A673 (cell line): ENCODE results near the gene KCTD3. TPM values are rescaled to one million over a fixed set of nuclear protein-coding genes. Genes with fewer than 3 reads are reported as not detected.

Experiments
- BruUV-seq: library from RNA; stranded (reverse); fragments of 400-500 nt; replicated peaks from 2 replicates; lab custom pipeline; 2021; lab: Mats Ljungman, UMichigan
- CTCF ChIA-PET: fragments of 300-600 bp; sonication (Branson Sonifier 250); formaldehyde crosslinking; loops from one replicate; lab custom pipeline; 2022; ENCODE audit warnings: antibody characterized with exemption; lab: Charles Lee
- POLR2A ChIA-PET: fragments of 300-600 bp; sonication (Branson Sonifier 250); formaldehyde crosslinking; loops from one replicate; lab custom pipeline; 2022; ENCODE audit warnings: antibody characterized with exemption; ENCODE audit not compliant: low non-redundant PET; lab: Charles Lee
- DNase-seq: peaks from one replicate; pipeline ENCODE4 v3.0.0-alpha.2; 2015; ENCODE audit warnings: low spot score
- H3K27ac ChIP-seq: fragments of 200-600 bp; sonication (generic); 2 replicates; pipeline ENCODE4 v1.5.1; 2016; ENCODE audit warnings: mixed run types, low read depth, mild to moderate bottlenecking, mixed read lengths, antibody characterized with exemption, low read length; ENCODE audit not compliant: poor library complexity, severe bottlenecking
- H3K27me3 ChIP-seq: fragments of 200-600 bp; sonication (generic); replicated peaks from 2 replicates; pipeline ENCODE4 v1.6.1; 2017; ENCODE audit warnings: mixed run types, low read depth, mild to moderate bottlenecking, mixed read lengths, antibody characterized with exemption, low read length; ENCODE audit not compliant: insufficient read depth, poor library complexity
- H3K36me3 ChIP-seq: fragments of 200-600 bp; sonication (generic); 2 replicates; pipeline ENCODE4 v1.6.1; 2016; ENCODE audit warnings: mixed run types, mild to moderate bottlenecking, mixed read lengths, antibody characterized with exemption, low read length; ENCODE audit not compliant: insufficient read depth, poor library complexity, severe bottlenecking
- H3K4me1 ChIP-seq: fragments of 200-600 bp; sonication (generic); 2 replicates; pipeline ENCODE4 v1.6.1; 2017; ENCODE audit warnings: mixed run types, mild to moderate bottlenecking, mixed read lengths, antibody characterized with exemption, low read length; ENCODE audit not compliant: insufficient read depth, poor library complexity, severe bottlenecking
- H3K4me3 ChIP-seq: fragments of 200-600 bp; sonication (generic); 2 replicates; pipeline ENCODE4 v1.5.1; 2016; ENCODE audit warnings: low read depth, mixed run types, mild to moderate bottlenecking, mixed read lengths, low read length; ENCODE audit not compliant: poor library complexity, severe bottlenecking
- H3K9me3 ChIP-seq: fragments of 200-600 bp; sonication (generic); 2 replicates; pipeline ENCODE4 v1.6.1; 2016; ENCODE audit warnings: mixed run types, low read depth, mild to moderate bottlenecking, mixed read lengths, antibody characterized with exemption, low read length; ENCODE audit not compliant: poor library complexity, severe bottlenecking
- CTCF ChIP-seq: fragments of 300-800, 200-600 bp; sonication (generic); conservative IDR thresholded peaks from 2 replicates; pipeline ENCODE4 v1.5.1; 2017; ENCODE audit warnings: low read depth, mild to moderate bottlenecking, antibody characterized with exemption, low read length, moderate library complexity, mixed read lengths
- EZH2 ChIP-seq: fragments of 200-600 bp; sonication (generic); IDR thresholded peaks from 2 replicates; pipeline ENCODE4 v1.6.1; 2017; ENCODE audit warnings: borderline replicate concordance, low read depth, mild to moderate bottlenecking, mixed read lengths, antibody characterized with exemption, low read length; ENCODE audit not compliant: poor library complexity, severe bottlenecking
- intact Hi-C: fragments of 100-400 bp; cut with micrococcal nuclease; formaldehyde crosslinking; loops from one replicate; pipeline ENCODE4 v1.10.0; 2022; ENCODE audit not compliant: unreplicated experiment
- total RNA-seq: library from RNA; stranded (reverse); gene quantifications from 2 replicates; pipeline ENCODE4 v1.2.3, GENCODE V29; 2021

Gene KCTD3
- total RNA-seq, 1 experiment from 2014 or later, result 10.8 TPM

GRCh38 chr1:215623162-215623561 lies 56.1 kb downstream of the KCTD3 start:
- H3K9me3 ChIP-seq, result no peaks in the 10 kb centered on the region
- H3K27ac ChIP-seq, result no peak overlapping the region
- no peaks in the 10 kb centered on the region for H3K36me3 ChIP-seq
- H3K4me1 ChIP-seq, result no peaks in the 10 kb centered on the region
- intact Hi-C loops, result no loop called here
- TF ChIP-seq CTCF, result no peak
- no peak for TF ChIP-seq EZH2
- no peaks in the 10 kb centered on the region for H3K27me3 ChIP-seq
- BruUV-seq, result no TSS peak
- no peak for DNase-seq
- POLR2A ChIA-PET, result no interaction called here
- H3K4me3 ChIP-seq, result no peak overlapping the region
- CTCF ChIA-PET, result no interaction called here

- intact Hi-C loops, result no loop called here
- Histone ChIP-seq H3K27me3 (no peaks in the 10 kb centered on the region), H3K4me1 (peaks cover under 1% of the 10 kb centered on the region), H3K4me3 (no peak overlapping the region), H3K36me3 (no peaks in the 10 kb centered on the region), H3K9me3 (no peaks in the 10 kb centered on the region), H3K27ac (no peak overlapping the region)
- CTCF ChIA-PET, result no interaction called here
- POLR2A ChIA-PET, result no interaction called here
- no TSS peak for BruUV-seq
- TF ChIP-seq EZH2, result no peak
- TF ChIP-seq CTCF, result no peak
- no peak for DNase-seq
Measured at GRCh38 chr1:215625949-215626348, 58.8 kb downstream of the KCTD3 start.

GRCh38 chr1:215631040-215631439 lies 63.9 kb downstream of the KCTD3 start:
- no peaks in the 10 kb centered on the region for H3K27me3 ChIP-seq
- CTCF ChIA-PET, result no interaction called here
- no peaks in the 10 kb centered on the region for H3K36me3 ChIP-seq
- no peak for TF ChIP-seq EZH2
- no peak for TF ChIP-seq CTCF
- DNase-seq, result no peak
- POLR2A ChIA-PET, result no interaction called here
- no TSS peak for BruUV-seq
- H3K4me1 ChIP-seq, result peaks cover 5% of the 10 kb centered on the region
- no peak overlapping the region for H3K4me3 ChIP-seq
- H3K27ac ChIP-seq, result no peak overlapping the region
- intact Hi-C loops, result no loop called here
- H3K9me3 ChIP-seq, result no peaks in the 10 kb centered on the region
